T-cell (primary cell): ENCODE data around the gene PMVK. TPM values are rescaled to one million over a fixed set of nuclear protein-coding genes. Genes with fewer than 3 reads are reported as not detected.

Experiments used
- ATAC-seq, 4 experiments: fragments of 200-7000 bp in 3 of 4; fragments of 150-1000 bp in 1 of 4; cut with Tn5 transposase; replicated peaks in 1 of 4; 1 replicate in 3 of 4; 2 replicates in 1 of 4; pipeline ENCODE4 v1.10.0; 2021; ENCODE audit warnings: moderate library complexity in 3 of 4, mild to moderate bottlenecking in 2 of 4, moderate number of reproducible peaks in 1 of 4
- CTCF ChIA-PET, 2 donors: fragments of 300-600 bp; sonication (Branson Sonifier 250); formaldehyde crosslinking; loops; one replicate each; lab custom pipeline; 2022; ENCODE audit warnings: antibody characterized with exemption in 2 of 2; lab: Charles Lee
- POLR2A ChIA-PET, 2 donors: fragments of 300-600 bp; sonication (Branson Sonifier 250); formaldehyde crosslinking; loops; one replicate each; lab custom pipeline; 2022; ENCODE audit warnings: antibody characterized with exemption in 2 of 2; lab: Charles Lee
- DNase-seq, 35 experiments: peaks; one replicate each; pipeline versions ENCODE4 v3.0.0 to v3.0.0-alpha.2; 2013 to 2023
- H3K27ac ChIP-seq: one replicate; pipeline ENCODE4 v1.5.1; 2013; ENCODE audit warnings: low read length
- H3K27me3 ChIP-seq, 2 experiments: replicated peaks in 1 of 2; 1 replicate in 1 of 2; 2 replicates in 1 of 2; pipeline versions ENCODE4 v1.6.1 to v1.7.0; 2013; ENCODE audit warnings: low read length in 1 of 2, mixed read lengths in 1 of 2; ENCODE audit not compliant: control insufficient read depth in 2 of 2, insufficient read depth in 2 of 2; ENCODE audit errors: extremely low read depth in 1 of 2
- H3K36me3 ChIP-seq, 2 donors: 1 replicate in 1 of 2; 2 replicates in 1 of 2; pipeline versions ENCODE4 v1.6.1 to v1.7.0; 2013; ENCODE audit warnings: low read length in 1 of 2; ENCODE audit not compliant: control insufficient read depth in 2 of 2, insufficient read depth in 1 of 2; ENCODE audit errors: extremely low read depth in 1 of 2
- H3K4me1 ChIP-seq, 2 experiments: 1 replicate in 1 of 2; 2 replicates in 1 of 2; pipeline versions ENCODE4 v1.6.1 to v1.7.0; 2013; ENCODE audit warnings: low read length in 2 of 2, mixed read lengths in 1 of 2; ENCODE audit not compliant: insufficient read depth in 2 of 2, control insufficient read depth in 1 of 2; ENCODE audit errors: extremely low read depth in 1 of 2
- H3K4me3 ChIP-seq, 2 donors: 1 replicate in 1 of 2; 2 replicates in 1 of 2; pipeline versions ENCODE4 v1.5.1 to v1.7.0; 2013; ENCODE audit warnings: mild to moderate bottlenecking in 2 of 2, low read length in 1 of 2, moderate library complexity in 1 of 2; ENCODE audit not compliant: control insufficient read depth in 1 of 2; ENCODE audit errors: extremely low read depth in 1 of 2
- H3K9me3 ChIP-seq: 2 replicates; pipeline ENCODE4 v1.7.0; 2013
- H3K27ac Mint-ChIP-seq, 2 donors: one replicate each; pipeline ENCODE4 v1.8.0; 2020 to 2021; ENCODE audit warnings: mild to moderate bottlenecking in 2 of 2, mixed read lengths in 2 of 2
- H3K27me3 Mint-ChIP-seq, 2 donors: one replicate each; pipeline ENCODE4 v1.8.0; 2021 to 2022; ENCODE audit warnings: mixed read lengths in 2 of 2
- H3K36me3 Mint-ChIP-seq: one replicate; pipeline ENCODE4 v1.8.0; 2021; ENCODE audit warnings: mixed read lengths
- H3K4me1 Mint-ChIP-seq, 3 donors: one replicate each; pipeline ENCODE4 v1.8.0; 2020 to 2022; ENCODE audit warnings: mixed read lengths in 3 of 3, mild to moderate bottlenecking in 1 of 3
- H3K4me3 Mint-ChIP-seq, 3 donors: one replicate each; pipeline ENCODE4 v1.8.0; 2020 to 2022; ENCODE audit warnings: mild to moderate bottlenecking in 3 of 3, mixed read lengths in 3 of 3, moderate library complexity in 3 of 3
- H3K9me3 Mint-ChIP-seq, 3 donors: one replicate each; pipeline ENCODE4 v1.8.0; 2020 to 2022; ENCODE audit warnings: mixed read lengths in 3 of 3
- WGBS: methylation state at CpG from one replicate; pipeline ENCODE4 v1.1.5; 2013; ENCODE audit warnings: missing lambda C conversion rate; ENCODE audit not compliant: insufficient coverage; 5-methylcytosine and 5-hydroxymethylcytosine counted together
- total RNA-seq, 35 experiments: library from RNA in 6 of 35; stranded (reverse) in 6 of 35; fragments of 120-200 nt in 1 of 35; gene quantifications; one replicate each; pipeline versions ENCODE4 v1.2.1 to v1.2.4 and lab custom pipeline; 2013 to 2026

Gene PMVK
- total RNA-seq, 5 donors from 2014 or later (not counting 1 experiment from before 2014, with no cell fraction given) = 12.6 to 24.9 (median 22.4) TPM

DNA sequence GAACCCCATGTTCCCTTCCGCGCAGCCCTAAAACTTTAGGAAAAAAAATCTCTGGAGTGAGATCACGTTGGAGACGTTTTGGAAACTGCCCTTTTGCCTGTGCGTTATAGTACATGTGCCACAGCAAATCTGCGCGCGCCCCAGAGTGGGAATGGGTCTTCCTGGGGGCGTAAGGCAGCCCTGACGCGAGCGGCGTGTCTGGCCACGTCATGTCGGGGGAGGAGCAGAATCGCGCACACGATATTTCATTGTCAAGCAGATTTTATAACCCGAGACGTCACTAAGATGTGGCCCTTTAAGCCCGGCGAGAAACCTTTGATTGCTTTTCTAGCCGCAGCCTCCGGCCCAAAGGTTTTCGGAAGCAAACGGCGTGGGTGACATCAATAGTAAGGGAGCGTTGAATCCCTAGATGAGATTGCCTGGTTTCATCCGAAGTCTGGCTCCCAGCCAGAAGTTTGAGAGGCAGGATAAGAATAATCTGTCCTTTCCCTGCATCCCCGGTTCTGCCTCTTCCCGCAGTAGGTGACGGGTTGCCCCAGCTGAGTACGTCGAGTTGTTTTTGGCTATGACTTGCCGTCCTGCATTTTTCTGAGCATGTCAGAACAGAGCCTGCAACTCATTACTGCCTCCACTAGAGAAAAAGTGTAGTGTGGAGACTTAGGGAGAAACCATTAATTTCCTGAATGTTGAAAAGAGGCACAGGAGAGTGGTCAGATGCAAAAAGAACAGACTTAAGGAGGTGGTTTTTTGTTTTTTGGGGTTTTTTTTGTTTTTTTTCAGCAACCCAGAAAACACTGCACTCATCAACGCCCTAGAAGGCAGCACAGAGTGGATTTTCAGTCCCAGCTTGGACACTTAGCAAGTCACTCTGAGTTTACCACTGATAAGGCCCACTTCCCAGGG lies 817 bp upstream of the PMVK start:
- H3K4me1 ChIP-seq = peaks cover 22 to 63% of the 10 kb centered on the region in 2 experiments
- H3K4me3 Mint-ChIP-seq = peak overlapping the region; percentile 96 to 98 (median 97)

DNA sequence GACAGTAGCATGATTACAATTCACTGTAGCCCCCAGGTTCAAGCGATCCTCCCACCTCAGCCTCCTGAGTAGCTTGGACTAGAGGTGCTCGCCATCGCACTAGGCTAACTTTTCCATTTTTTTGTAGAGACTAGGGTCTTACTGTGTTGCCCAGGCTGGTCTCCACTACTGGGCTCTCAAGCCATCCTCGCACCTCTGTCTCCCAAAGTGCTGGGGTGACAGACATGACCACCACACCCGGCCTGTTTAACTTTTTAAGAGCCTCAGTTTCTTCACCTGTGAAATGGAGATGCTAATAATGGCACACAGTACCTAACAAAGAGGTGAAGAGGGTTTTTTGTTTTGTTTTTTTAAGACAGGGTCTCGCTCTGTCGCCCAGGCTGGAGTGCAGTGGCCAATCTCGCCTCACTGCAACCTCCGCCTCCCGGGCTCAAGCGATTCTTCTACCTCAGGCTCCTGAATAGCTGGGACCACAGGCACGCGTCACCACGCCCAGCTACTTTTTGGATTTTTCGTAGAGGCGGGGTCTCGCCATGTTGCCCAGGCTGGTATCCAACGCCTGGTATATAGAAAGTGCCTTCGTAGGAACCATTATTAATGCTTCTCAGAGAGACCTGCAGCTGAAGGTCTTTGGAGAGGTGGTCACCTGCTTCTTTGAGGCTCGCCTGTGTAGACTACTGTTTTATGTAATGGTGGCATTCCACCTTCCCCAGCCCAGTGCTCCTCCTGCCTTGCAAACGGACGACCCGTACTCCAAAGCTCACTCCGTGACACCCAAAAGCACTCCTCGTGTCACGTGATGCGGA lies 567 bp downstream of the PMVK start:
- Histone ChIP-seq H3K9me3 (no peaks in the 10 kb centered on the region), H3K4me1 (peaks cover 19 to 49% of the 10 kb centered on the region in 2 experiments), H3K27ac (peak overlapping the region; percentile 97), H3K36me3 (peaks cover 1 to 4% of the 10 kb centered on the region in 2 donors), H3K27me3 (no peaks in the 10 kb centered on the region), H3K4me3 (peak overlapping the region; percentile 75 to 96)
- DNase-seq (no peak), ATAC-seq (no peak)
- no peaks in the 10 kb centered on the region for H3K9me3 Mint-ChIP-seq
- peaks cover 3% of the 10 kb centered on the region for H3K36me3 Mint-ChIP-seq
- peak overlapping the region; percentile 96 to 98 (median 97) for H3K4me3 Mint-ChIP-seq
- peaks cover 45 to 54% (median 51%) of the 10 kb centered on the region in 3 donors for H3K4me1 Mint-ChIP-seq
- 15% methylated on average over 17 of the region's 27 CpGs for WGBS
- ChIA-PET POLR2A (interaction anchor here (0.5 to 1.4 kb wide), 5 partner anchors 18 to 550 kb away, joined by 4 to 23 read pairs (median 6); partner anchors contain the start of gene PBXIP1 (in 2 of the 2)), CTCF (interaction anchor here (1.0 to 1.7 kb wide), 9 partner anchors 17 to 376 kb away, joined by 3 to 14 read pairs (median 4); partner anchors contain the start of genes PBXIP1 (in 1 of the 2) and PYGO2 (in 1 of the 2))
- H3K27ac Mint-ChIP-seq = peak overlapping the region; percentile 97 to 99
- H3K27me3 Mint-ChIP-seq = no peaks in the 10 kb centered on the region

More for the DNA sequence above, 817 bp upstream of the PMVK start:
- ChIA-PET POLR2A (interaction anchor here (0.6 to 1.4 kb wide), 6 partner anchors 18 to 333 kb away, joined by 3 to 23 read pairs (median 5); partner anchors contain the start of genes PBXIP1 (in 2 of the 2) and FLAD1 (in 1 of the 2)), CTCF (interaction anchor here (0.5 to 1.7 kb wide), 15 partner anchors 15 to 600 kb away, joined by 3 to 14 read pairs (median 3); partner anchors contain the start of genes FLAD1 (in 1 of the 2), PBXIP1 (in 1 of the 2) and PYGO2 (in 1 of the 2))
- Mint-ChIP-seq H3K4me1 (peaks cover 57 to 68% (median 64%) of the 10 kb centered on the region in 3 donors), H3K9me3 (no peaks in the 10 kb centered on the region), H3K36me3 (no peaks in the 10 kb centered on the region), H3K27me3 (no peaks in the 10 kb centered on the region), H3K27ac (peak overlapping the region; percentile 97 to 99)
- ATAC-seq (peak; percentile 75 to 80 (median 78)), DNase-seq (peak in 33 of 35 experiments; percentile 83 to 98 (median 91))
- H3K27ac ChIP-seq = peak overlapping the region; percentile 97
- 0% methylated on average over 28 of the region's 36 CpGs for WGBS
- no peaks in the 10 kb centered on the region for H3K27me3 ChIP-seq
- peak overlapping the region; percentile 75 to 96 for H3K4me3 ChIP-seq
- no peaks in the 10 kb centered on the region for H3K36me3 ChIP-seq
- H3K9me3 ChIP-seq = no peaks in the 10 kb centered on the region

DNA sequence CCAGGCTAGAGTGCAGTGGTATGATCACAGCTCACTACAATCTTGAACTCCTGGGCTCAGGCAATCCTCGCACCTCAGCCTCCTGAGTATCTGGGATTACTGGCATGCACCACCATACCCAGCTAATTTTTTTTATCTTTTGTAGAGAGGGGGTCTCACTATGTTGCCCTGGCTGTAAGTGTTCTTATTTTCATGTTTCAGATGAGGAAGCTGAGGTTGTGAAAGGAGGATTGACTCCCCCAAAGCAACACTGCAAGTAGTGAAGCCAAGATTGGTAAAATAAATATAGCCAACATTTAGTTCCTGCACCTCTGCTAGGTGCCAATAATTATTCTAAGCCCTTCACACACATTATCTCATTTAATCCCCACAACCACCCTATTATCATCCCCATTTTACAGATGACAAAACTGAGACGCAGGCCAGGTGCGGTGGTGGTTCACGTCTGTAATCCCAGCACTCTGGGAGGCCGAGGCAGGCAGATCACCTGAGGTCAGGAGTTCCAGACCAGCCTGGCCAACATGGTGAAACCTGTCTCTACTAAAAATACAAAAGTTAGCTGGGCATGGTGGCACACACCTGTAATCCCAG lies 2.1 kb downstream of the PMVK start:
- ATAC-seq = no peak

DNA sequence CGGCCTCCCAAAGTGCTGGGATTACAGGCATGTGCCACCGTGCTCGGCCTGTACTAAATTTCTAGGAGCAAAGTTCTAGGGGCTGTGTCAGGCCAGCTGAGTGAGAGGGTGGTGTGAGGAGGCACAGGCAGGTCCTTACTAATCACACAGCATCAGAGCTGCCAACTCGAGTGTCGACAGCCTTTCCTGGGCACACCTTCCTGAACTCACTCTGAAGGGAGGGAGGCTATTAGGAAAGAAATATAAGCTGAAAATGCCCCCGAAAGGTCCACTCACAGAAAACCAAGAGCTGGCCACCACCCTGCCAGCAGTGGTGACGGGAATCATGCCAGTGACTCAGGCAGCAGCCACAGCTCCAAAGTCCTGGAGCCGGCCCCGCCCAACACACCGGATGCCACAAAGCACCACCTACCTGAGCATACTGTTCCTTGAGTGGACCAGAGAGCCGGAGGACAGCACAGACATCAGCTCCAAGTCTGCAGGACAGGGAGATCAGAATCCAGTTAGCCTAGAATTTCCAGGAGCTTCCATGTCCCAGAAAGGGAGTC lies 4.5 kb downstream of the PMVK start:
- ChIA-PET CTCF (no interaction called here), POLR2A (no interaction called here)
- no peaks in the 10 kb centered on the region for H3K9me3 ChIP-seq
- no peak overlapping the region for H3K27ac ChIP-seq
- Mint-ChIP-seq H3K9me3 (no peaks in the 10 kb centered on the region), H3K4me1 (peaks cover 19 to 27% (median 24%) of the 10 kb centered on the region in 3 donors), H3K27ac (no peak overlapping the region), H3K4me3 (no peak overlapping the region), H3K27me3 (no peaks in the 10 kb centered on the region), H3K36me3 (peaks cover 16% of the 10 kb centered on the region)
- DNase-seq = no peak
- H3K4me3 ChIP-seq = no peak overlapping the region
- no peaks in the 10 kb centered on the region for H3K27me3 ChIP-seq
- no peak for ATAC-seq
- WGBS = 94% methylated on average over 3 of the region's 11 CpGs
- H3K36me3 ChIP-seq = peaks cover 5 to 26% of the 10 kb centered on the region in 2 donors
- H3K4me1 ChIP-seq = peaks cover 11 to 16% of the 10 kb centered on the region in 2 experiments

More for the DNA sequence above, 2.1 kb downstream of the PMVK start:
- peaks cover 34 to 43% (median 40%) of the 10 kb centered on the region in 3 donors for H3K4me1 Mint-ChIP-seq
- no peak for DNase-seq
- H3K36me3 ChIP-seq = peaks cover 5 to 7% of the 10 kb centered on the region in 2 donors
- H3K27ac Mint-ChIP-seq = peak overlapping the region in 1 of 2 donors; percentile 23
- H3K9me3 ChIP-seq = no peaks in the 10 kb centered on the region
- peaks cover 16 to 34% of the 10 kb centered on the region in 2 experiments for H3K4me1 ChIP-seq
- no peak overlapping the region for H3K27ac ChIP-seq
- peak overlapping the region in 2 of 3 donors; percentile 28 to 97 for H3K4me3 Mint-ChIP-seq
- ChIA-PET CTCF (interaction anchor here in 1 of 2 donors (0.8 kb wide), 1 partner anchor 83 kb away, joined by 3 read pairs; no protein-coding TSS in a partner anchor), POLR2A (no interaction called here)
- H3K4me3 ChIP-seq = no peak overlapping the region
- H3K27me3 Mint-ChIP-seq = no peaks in the 10 kb centered on the region
- H3K27me3 ChIP-seq = no peaks in the 10 kb centered on the region
- H3K36me3 Mint-ChIP-seq = peaks cover 7% of the 10 kb centered on the region
- whole genome bisulfite sequencing = 94% methylated on average over 3 of the region's 5 CpGs
- no peaks in the 10 kb centered on the region for H3K9me3 Mint-ChIP-seq

DNA sequence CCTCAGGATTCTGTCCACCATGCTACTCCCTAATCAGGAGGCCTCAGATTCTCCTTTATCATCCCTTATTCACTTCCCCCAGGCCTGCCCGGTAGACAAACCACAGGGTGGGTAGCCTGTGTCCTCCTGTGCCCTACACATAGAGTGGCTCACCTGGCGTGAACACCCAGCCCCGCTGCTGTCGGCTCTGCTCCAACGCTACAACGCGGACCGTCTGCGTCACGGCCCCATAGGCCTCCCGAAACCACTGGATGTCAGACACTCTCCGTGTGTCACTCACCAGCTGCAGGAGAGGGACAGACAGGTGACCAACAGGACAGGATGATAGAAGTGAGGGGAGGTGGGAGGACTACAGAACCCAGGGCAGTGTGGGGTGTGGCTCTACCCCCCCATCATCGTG lies 10.3 kb downstream of the PMVK start:
- H3K4me3 Mint-ChIP-seq = no peak overlapping the region
- 85% methylated on average over 8 of the region's 13 CpGs for WGBS
- peaks cover 15 to 66% of the 10 kb centered on the region in 2 donors for H3K36me3 ChIP-seq
- ATAC-seq (no peak), DNase-seq (no peak)
- H3K27ac ChIP-seq = no peak overlapping the region
- H3K9me3 Mint-ChIP-seq = no peaks in the 10 kb centered on the region
- H3K36me3 Mint-ChIP-seq = peaks cover 51% of the 10 kb centered on the region
- no peaks in the 10 kb centered on the region for H3K27me3 ChIP-seq
- H3K4me3 ChIP-seq = no peak overlapping the region
- ChIA-PET CTCF (no interaction called here), POLR2A (no interaction called here)
- peaks cover 2 to 15% of the 10 kb centered on the region in 2 experiments for H3K4me1 ChIP-seq
- peak overlapping the region in 1 of 2 donors; percentile 65 for H3K27ac Mint-ChIP-seq
- H3K9me3 ChIP-seq = no peaks in the 10 kb centered on the region
- H3K27me3 Mint-ChIP-seq = no peaks in the 10 kb centered on the region
- peaks cover 7 to 12% (median 12%) of the 10 kb centered on the region in 3 donors for H3K4me1 Mint-ChIP-seq
